KOPT-K1 (cell line): Measurements from ENCODE around the gene ALDOB.

ENCODE experiments used
- H3K27ac ChIP-seq: fragments of 200-600 bp; sonication (generic); 2 replicates; pipeline ENCODE4 v1.5.1; 2016; ENCODE audit warnings: antibody characterized with exemption, mild to moderate bottlenecking, low read depth, low read length; ENCODE audit not compliant: poor library complexity, severe bottlenecking
- H3K36me3 ChIP-seq: fragments of 200-600 bp; sonication (generic); 2 replicates; pipeline ENCODE4 v1.5.1; 2017; ENCODE audit warnings: antibody characterized with exemption, mild to moderate bottlenecking, low read length, moderate library complexity; ENCODE audit not compliant: insufficient read depth
- H3K9me3 ChIP-seq: fragments of 200-600 bp; sonication (generic); 2 replicates; pipeline ENCODE4 v1.5.1; 2017; ENCODE audit warnings: antibody characterized with exemption, low read length, mild to moderate bottlenecking; ENCODE audit not compliant: insufficient read depth, poor library complexity, severe bottlenecking

Gene ALDOB

DNA sequence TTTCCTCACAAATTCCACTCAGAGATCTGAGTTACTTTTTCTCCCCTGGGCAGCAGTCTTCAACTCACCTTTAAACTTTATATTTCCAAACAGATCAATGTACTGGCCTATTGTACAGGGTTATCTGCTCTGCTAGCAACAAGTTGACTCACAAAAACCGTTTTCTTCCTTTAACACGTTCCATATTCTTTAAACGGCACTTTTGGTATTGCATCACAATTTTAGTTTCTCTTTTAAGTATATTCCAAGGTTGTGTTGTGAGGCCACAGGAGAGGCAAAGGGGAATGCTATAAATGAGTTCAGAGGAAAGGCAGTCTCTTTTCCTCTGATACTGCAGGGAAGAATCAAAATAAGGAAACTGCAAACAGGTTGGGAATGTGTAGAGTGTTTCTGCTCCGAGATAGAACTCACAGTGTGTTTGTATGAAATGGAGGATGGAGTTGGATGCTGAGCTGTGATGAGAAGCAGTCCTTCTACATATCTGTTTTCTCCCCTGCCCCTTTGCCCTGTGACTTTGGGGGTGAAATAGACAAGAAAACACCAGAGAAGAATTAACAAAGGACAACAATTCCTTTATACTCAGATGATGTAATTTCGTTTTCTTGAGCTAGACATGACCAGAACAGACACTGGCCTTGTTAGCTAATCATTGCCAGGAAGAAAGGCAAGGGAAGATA, 9.9 kb upstream of the ALDOB start:
- Histone ChIP-seq H3K9me3 (no peaks in the 10 kb centered on the region), H3K27ac (no peak overlapping the region), H3K36me3 (no peaks in the 10 kb centered on the region)

DNA sequence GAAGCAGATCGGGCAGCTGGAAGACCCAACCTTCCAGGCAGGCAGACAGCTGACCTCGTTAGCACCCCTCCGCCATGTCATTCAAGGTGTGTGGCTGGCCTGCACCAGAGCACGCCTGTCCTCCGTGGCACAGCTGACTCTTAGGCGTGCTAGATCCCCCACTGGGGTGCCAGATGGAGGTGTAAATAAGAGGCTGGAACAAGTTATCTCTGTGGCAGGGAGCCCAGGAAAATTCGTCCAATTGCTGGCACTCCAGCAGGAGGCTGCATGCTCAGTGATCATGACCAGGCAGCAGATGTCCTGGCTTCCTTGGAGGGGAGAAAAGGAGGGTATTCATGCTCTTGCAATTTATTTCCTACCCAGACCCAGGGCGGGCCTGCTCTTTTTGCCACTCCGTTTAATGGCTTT, 7.8 kb upstream of the ALDOB start:
- Histone ChIP-seq H3K27ac (no peak overlapping the region), H3K36me3 (no peaks in the 10 kb centered on the region), H3K9me3 (no peaks in the 10 kb centered on the region)

DNA sequence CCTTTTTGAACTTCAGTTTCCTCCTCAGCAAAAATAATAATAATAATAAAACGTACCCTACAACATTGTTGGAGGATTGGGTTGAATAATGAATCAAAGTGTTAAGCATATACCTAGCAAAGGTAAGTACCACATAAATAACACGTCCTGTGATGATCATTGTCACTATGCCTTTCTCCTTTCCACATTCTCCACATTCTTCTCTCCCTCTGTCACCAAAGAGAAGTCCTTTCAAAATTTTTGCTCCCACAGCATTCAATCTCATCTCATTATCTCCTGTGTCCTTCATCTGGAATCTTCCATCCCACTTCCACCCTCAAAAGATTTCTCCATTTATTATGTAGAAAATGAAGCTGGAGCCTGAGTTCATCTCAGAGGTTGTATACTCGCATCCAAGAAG, 7.2 kb upstream of the ALDOB start:
- no peaks in the 10 kb centered on the region for H3K36me3 ChIP-seq
- no peak overlapping the region for H3K27ac ChIP-seq
- no peaks in the 10 kb centered on the region for H3K9me3 ChIP-seq

DNA sequence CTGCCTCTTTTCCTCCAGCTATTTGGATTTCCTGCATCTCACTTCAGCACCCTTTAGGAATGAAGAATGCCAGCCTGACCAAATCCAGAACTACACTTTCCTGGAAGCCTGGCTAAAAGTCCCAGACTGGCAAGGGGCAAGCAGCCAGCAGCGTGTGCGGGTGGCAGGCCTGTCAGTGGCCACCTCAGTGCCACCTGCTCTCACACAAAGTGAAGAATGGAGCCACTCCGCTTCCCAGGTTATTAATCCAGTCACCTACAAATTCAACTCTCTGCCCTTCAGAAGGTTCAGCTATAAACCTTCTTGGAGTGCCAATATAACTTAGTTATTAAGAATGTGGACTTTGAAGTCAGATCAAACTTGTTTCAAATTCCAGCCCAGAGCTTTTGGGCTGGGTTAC, 6.7 kb upstream of the ALDOB start:
- no peak overlapping the region for H3K27ac ChIP-seq
- no peaks in the 10 kb centered on the region for H3K36me3 ChIP-seq
- H3K9me3 ChIP-seq = no peaks in the 10 kb centered on the region

DNA sequence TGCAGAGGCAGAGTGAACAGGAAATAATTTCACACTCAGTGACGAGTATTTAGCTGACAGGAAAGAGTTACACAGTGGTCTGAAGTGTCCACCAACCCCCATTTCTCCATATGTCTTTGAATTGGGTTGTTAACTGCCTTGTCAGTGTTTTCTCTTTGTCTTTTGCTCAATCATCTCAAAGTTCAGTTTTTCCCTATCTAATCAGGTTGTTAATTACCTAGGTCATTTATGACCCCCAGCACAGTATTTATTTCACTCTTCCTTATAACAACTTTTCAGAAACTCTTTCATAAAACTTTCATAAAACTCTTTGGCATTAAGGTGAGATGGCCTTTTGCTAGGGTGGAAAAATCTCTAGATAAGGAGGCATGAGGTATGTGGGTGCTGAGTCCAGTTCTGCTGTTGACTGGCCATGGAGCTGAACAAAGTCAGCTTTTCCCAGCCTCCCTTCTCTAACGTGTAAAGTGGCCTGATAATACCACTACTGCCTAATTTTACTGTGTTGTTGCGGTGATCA, 5.2 kb upstream of the ALDOB start:
- Histone ChIP-seq H3K27ac (no peak overlapping the region), H3K9me3 (no peaks in the 10 kb centered on the region)

DNA sequence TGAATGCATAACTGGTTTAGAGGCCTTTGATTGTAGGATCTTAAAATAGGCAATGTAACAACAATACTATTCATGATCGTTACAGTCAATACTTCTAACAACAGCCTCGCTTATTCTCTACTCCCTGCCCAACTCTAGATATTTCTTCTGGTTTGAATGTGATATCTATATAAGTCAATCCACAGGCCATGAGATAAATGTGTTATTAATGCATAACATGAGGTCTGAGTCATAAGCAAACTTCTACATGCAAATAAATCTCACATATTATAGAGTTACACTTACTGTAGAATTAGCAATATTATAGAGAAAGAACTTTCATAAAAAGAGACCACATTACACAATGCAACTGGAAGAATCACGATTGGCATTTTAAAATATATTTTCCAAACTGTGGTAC, 2.9 kb upstream of the ALDOB start:
- Histone ChIP-seq H3K9me3 (no peaks in the 10 kb centered on the region), H3K27ac (no peak overlapping the region)

More for the DNA sequence above, 5.2 kb upstream of the ALDOB start:
- no peaks in the 10 kb centered on the region for H3K36me3 ChIP-seq

DNA sequence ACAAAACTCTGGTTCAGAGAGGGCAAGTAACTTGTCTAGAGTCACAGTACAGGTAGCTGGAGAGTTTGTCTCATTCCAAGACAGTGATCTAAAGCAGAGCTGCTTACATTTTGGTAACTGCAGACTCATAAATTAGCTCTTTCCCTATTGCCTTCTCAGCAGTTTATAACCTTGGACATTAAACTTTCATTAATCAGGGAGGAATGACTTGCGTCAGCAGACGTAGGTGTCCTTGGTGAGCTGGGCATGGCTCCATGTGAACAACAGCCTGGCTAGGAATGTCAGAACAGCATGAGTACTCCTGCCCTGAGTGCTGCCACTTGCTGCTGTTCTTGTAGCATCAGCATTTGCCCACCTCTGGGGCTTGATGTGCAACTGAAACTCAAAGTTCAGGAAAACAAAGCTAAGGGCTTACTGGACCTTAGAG, 2.2 kb upstream of the ALDOB start:
- Histone ChIP-seq H3K36me3 (no peaks in the 10 kb centered on the region), H3K9me3 (no peaks in the 10 kb centered on the region), H3K27ac (no peak overlapping the region)

More for the DNA sequence above, 2.9 kb upstream of the ALDOB start:
- H3K36me3 ChIP-seq = no peaks in the 10 kb centered on the region

DNA sequence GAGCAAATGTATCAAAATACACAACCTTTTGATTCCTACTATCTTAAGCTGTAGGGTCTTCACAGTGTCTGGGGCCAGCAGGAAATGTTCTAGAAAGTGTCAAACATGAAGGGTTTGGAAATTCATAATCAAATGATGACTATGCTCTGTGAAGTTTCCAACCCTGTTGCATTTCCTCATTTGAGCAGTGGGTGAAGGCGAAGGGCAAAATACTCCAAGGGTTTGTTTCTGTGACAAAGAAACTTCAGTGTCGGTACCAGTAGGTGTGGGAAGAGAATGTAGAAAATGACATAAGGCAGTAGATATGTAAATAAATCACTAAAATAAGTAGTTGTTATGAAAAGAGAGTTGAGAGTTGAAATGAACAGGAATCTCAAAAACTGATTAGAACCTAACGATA, 576 bp downstream of the ALDOB start:
- H3K27ac ChIP-seq = no peak overlapping the region
- no peaks in the 10 kb centered on the region for H3K9me3 ChIP-seq
- no peaks in the 10 kb centered on the region for H3K36me3 ChIP-seq

DNA sequence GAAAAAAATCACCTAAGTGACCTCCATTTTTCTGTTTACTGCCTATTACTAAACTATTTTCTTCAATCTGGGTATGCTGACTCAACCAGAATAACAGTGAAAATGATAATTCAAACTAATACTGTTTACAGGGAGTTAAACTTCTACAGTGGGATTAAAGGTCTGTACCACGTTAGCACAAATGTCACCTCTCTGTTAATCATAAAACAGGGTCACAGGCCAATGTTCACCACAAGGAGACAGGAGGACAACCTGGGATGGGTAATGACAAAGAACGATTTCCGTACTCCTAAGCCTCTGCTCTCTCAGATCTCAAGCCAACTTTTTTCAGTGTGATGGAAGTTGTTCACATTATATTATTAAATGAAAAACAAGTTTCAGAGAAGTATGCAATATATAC, 2.3 kb downstream of the ALDOB start:
- Histone ChIP-seq H3K27ac (no peak overlapping the region), H3K36me3 (no peaks in the 10 kb centered on the region), H3K9me3 (no peaks in the 10 kb centered on the region)

DNA sequence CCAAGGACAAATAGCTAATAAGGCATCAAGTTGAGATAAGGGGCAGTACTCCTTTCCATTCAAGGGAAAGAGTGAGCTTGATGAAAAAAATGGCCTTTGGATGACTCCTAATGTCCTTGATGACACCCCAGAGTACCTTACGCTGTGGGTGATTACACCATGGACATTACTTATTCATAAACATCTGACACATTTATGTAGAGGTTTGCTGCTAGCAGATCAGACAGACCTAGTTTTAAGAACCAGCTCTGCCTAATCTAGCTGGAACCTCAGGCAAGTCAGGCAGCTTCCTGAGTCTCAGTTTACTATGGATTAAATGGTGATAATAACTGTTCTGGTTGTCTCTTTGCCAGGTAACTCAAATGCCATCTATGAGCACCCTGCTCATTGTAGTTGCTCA, 2.8 kb downstream of the ALDOB start:
- Histone ChIP-seq H3K27ac (no peak overlapping the region), H3K36me3 (no peaks in the 10 kb centered on the region), H3K9me3 (no peaks in the 10 kb centered on the region)

DNA sequence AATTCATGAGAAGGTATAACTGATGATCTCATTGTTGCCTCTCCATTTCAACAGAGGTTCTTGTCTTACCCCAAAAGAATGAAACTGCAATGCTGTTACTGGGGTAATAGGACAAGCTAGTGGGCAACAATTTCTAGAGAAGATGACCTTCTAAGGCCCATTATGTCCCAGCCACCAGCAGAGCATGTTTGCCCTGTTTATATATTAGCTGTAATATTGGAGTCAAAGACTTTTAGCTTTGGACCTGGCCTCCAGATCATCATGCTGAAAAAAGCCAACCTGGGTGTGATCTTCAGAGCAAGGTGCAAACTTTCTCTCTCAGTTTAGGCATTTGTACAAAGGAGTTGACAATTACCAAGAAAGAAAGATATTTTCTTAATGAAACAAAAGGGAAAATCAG, 3.4 kb downstream of the ALDOB start:
- Histone ChIP-seq H3K9me3 (no peaks in the 10 kb centered on the region), H3K36me3 (no peaks in the 10 kb centered on the region), H3K27ac (no peak overlapping the region)

DNA sequence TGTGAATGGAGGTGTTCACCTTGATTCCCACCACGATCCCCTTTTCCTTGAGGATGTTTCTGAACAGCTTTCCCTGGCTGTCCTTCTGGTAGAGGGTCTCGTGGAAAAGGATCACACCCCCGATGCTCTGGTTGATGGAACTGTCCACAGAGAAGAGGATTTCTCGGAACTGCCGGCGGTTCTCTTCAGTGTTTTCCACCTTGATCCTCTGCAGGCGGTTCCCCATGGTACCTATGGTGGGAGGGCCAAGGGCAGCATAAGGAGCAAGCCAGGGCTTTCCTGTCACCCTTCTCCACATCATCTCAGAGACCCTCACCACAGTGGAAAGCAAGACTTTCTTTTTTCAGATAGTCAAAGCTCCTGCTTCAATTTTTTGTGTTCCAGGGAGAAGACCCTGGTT, 5.8 kb downstream of the ALDOB start:
- Histone ChIP-seq H3K27ac (no peak overlapping the region), H3K36me3 (no peaks in the 10 kb centered on the region), H3K9me3 (no peaks in the 10 kb centered on the region)

DNA sequence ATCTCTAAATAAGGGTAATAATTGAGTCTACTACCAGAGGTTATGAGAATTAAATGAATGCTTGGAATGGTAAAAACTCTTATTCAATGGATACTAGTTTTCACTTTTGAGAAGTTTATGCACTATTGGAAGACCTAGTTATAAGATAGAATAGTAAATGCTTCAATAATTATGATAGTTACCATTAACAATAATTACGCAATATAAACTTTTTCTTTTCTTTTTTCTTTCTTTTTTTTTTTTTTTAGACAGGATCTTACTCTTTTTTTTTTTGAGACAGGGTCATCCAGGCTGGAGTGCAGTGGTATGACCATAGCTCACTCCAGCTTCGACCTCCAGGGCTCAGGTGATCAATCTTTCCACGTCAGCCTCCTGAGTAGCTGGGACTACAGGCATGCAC, 6.7 kb downstream of the ALDOB start:
- Histone ChIP-seq H3K9me3 (no peaks in the 10 kb centered on the region), H3K27ac (no peak overlapping the region)

DNA sequence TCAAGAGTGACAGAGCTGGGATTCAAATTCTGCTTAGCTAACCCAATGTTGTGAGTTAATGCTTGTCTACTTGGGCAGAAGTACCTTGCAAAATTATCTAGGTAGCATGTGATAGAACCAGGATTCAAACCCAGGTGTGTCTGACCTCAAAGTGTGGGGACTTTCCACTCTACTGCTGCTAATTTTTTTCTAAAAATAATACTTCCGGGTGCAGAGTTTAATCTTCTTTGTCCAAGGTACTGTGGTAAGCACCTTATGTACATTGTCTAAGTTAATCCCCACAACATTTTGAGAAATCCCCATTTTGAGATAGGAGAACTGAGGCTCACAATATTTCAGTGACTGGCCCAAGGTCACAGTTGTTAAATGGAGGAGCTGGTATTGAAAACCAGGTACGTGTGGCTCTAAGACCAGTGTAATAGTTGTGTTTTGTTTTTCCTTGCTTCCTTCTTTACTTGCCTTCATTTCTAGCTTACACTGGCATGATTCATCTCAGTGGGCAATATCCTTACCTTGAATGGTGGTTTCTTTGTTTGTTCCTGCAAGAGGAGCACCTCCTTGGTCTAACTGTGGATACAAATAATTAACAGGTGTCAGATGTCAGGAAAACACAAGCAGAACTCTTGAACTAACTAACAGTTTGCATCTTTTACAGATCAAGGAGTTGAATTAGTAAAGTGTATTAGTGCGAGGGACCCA, 7.5 kb downstream of the ALDOB start:
- Histone ChIP-seq H3K9me3 (no peaks in the 10 kb centered on the region), H3K36me3 (no peaks in the 10 kb centered on the region), H3K27ac (no peak overlapping the region)

More for the DNA sequence above, 6.7 kb downstream of the ALDOB start:
- no peaks in the 10 kb centered on the region for H3K36me3 ChIP-seq

DNA sequence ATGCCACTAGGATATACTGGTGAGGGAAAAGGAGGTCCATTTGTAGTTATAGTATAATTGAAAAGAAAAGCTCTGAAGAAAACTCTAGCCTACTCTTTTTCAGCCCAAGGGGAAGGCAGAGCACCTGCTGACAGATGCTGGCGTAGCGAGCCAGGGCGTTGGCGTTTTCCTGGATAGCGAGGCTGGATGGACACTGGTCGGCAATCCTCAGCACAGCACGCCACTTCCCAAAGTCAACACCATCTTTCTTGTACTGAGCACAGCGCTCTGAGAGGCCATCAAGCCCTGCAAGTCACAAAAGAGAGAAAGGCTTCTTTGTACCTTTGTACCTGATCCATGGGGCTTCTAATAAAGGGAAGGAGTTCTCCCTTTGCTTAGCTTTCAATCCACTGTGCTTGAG, 8.2 kb downstream of the ALDOB start:
- H3K36me3 ChIP-seq = no peaks in the 10 kb centered on the region
- no peaks in the 10 kb centered on the region for H3K9me3 ChIP-seq
- no peak overlapping the region for H3K27ac ChIP-seq

DNA sequence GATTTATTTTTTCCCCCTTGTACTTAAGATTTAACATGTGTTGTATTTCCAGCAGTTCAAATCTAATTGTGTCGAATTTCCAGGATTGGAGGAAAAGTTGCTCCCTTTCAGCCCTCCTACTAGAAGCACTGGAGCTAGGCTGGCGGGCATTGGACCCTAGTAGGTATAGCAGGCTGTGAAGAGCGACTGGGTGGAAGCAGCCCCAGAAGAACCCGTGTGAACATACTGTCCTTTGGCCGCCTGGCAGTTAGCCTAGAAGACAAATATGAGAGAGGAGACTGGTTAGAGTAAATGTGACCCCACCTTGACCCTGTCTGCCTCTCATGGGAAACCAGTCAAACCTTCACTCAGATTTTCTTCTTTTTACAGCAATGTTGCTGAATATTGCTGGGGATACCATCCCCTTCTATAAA, 13.9 kb downstream of the ALDOB start:
- Histone ChIP-seq H3K36me3 (no peaks in the 10 kb centered on the region), H3K9me3 (no peaks in the 10 kb centered on the region), H3K27ac (no peak overlapping the region)
